ENCODE results near the gene EDEM2. TPM values are rescaled to one million over a fixed set of nuclear protein-coding genes. Genes with fewer than 3 reads are reported as not detected.

Gene EDEM2
- total and polyA plus RNA-seq, 2 of the 13 experiments (the other 11 are each of a cell fraction or from before 2014, with no cell fraction given) = 33.1 to 46.9 TPM

DNA sequence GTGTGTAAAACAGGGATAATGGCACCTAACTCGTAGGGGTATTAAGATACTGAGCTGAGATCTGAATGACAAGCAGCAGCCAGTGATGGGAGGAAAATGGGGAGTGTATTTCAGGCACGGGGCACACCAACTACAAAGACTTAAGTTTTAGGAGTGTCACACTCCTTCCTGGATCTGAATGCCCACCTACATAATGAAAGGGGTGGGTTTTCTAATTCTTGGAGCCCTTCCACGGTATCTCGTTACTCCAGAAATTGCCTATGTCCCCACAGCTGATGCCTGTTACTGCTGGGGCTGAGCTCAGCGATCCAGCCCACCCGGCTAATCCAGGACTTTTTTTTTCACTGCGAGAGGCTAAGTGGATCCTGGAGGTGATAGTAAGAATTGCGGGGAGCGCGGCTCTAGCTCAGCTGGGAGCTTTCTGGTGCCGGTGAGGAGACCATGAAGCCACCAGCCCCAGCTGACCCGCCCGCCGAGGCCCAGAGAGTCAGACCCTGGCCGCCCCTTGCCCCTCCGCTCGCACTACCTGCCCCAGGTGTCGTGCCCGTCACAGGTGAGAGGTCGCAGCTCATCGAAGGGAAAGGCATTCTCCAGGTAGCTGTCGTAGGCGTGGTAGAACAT, 727 bp downstream of the EDEM2 start (continued):
- TF ChIP-seq SCMH1 (CRISPR knock-in tag; IDR thresholded peaks at IDR 0.05; ENCODE audit: borderline replicate concordance) (no peak), HNRNPL (IDR thresholded peaks at IDR 0.05; ENCODE audit: low read depth, low read length) (no peak), NCOA5 (CRISPR knock-in tag; IDR thresholded peaks at IDR 0.05) (no peak), AKAP8 (CRISPR knock-in tag; IDR thresholded peaks at IDR 0.05) (no peak; the same call in 1 of the 2 replicates), FOXA3 (CRISPR knock-in tag; IDR thresholded peaks at IDR 0.05) (no peak), AGO2 (optimal IDR thresholded peaks at IDR 0.05; ENCODE audit: low read depth, low read length) (no peak), HNRNPK (IDR thresholded peaks at IDR 0.05; ENCODE audit: low read depth, low read length, poor library complexity, severe bottlenecking) (no peak), ZNF446 (CRISPR knock-in tag; IDR thresholded peaks at IDR 0.05) (no peak; the same call in none of the 2 replicates), ZNF616 (CRISPR knock-in tag; IDR thresholded peaks at IDR 0.05; ENCODE audit: low read depth) (no peak), FOXO1 (CRISPR knock-in tag; IDR thresholded peaks at IDR 0.05) (no peak), ZMAT3 (CRISPR knock-in tag; conservative IDR thresholded peaks at IDR 0.05) (no peak), ZNF577 (CRISPR knock-in tag; IDR thresholded peaks at IDR 0.05; ENCODE audit: borderline replicate concordance, low read depth) (peak; percentile 19; the same call in 1 of the 2 replicates), ZNF605 (CRISPR knock-in tag; IDR thresholded peaks at IDR 0.05) (0 out of 2 replicates have a peak, but pooled peaks have one; percentile 26), CHCHD3 (CRISPR knock-in tag; IDR thresholded peaks at IDR 0.05) (no peak), HOXA3 (CRISPR knock-in tag; IDR thresholded peaks at IDR 0.05) (no peak), FOXM1 (CRISPR knock-in tag; IDR thresholded peaks at IDR 0.05) (no peak), ZNF225 (CRISPR knock-in tag; IDR thresholded peaks at IDR 0.05) (no peak), ZNF264 (CRISPR knock-in tag; IDR thresholded peaks at IDR 0.05) (no peak), ZNF83 (CRISPR knock-in tag; IDR thresholded peaks at IDR 0.05; ENCODE audit: borderline replicate concordance) (no peak), FOXP1 (IDR thresholded peaks at IDR 0.05) (no peak), FOXP1 (CRISPR knock-in tag; IDR thresholded peaks at IDR 0.05) (no peak), KLF11 (CRISPR knock-in tag; IDR thresholded peaks at IDR 0.05) (no peak), ZMYM3 (CRISPR knock-in tag; IDR thresholded peaks at IDR 0.05) (no peak)
- TF ChIP-seq, protein P1, sequence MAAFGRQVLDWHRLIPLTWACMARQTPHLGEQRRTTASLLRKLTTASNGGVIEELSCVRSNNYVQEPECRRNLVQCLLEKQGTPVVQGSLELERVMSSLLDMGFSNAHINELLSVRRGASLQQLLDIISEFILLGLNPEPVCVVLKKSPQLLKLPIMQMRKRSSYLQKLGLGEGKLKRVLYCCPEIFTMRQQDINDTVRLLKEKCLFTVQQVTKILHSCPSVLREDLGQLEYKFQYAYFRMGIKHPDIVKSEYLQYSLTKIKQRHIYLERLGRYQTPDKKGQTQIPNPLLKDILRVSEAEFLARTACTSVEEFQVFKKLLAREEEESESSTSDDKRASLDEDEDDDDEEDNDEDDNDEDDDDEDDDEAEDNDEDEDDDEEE (CRISPR knock-in tag; IDR thresholded peaks at IDR 0.05) = peak; percentile 87
- TF ChIP-seq, protein P2, sequence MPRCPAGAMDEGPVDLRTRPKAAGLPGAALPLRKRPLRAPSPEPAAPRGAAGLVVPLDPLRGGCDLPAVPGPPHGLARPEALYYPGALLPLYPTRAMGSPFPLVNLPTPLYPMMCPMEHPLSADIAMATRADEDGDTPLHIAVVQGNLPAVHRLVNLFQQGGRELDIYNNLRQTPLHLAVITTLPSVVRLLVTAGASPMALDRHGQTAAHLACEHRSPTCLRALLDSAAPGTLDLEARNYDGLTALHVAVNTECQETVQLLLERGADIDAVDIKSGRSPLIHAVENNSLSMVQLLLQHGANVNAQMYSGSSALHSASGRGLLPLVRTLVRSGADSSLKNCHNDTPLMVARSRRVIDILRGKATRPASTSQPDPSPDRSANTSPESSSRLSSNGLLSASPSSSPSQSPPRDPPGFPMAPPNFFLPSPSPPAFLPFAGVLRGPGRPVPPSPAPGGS (CRISPR knock-in tag; IDR thresholded peaks at IDR 0.05) = no peak
- TF ChIP-seq, protein P3, sequence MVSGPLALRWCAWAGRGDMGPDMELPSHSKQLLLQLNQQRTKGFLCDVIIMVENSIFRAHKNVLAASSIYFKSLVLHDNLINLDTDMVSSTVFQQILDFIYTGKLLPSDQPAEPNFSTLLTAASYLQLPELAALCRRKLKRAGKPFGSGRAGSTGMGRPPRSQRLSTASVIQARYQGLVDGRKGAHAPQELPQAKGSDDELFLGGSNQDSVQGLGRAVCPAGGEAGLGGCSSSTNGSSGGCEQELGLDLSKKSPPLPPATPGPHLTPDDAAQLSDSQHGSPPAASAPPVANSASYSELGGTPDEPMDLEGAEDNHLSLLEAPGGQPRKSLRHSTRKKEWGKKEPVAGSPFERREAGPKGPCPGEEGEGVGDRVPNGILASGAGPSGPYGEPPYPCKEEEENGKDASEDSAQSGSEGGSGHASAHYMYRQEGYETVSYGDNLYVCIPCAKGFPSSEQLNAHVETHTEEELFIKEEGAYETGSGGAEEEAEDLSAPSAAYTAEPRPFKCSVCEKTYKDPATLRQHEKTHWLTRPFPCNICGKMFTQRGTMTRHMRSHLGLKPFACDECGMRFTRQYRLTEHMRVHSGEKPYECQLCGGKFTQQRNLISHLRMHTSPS (CRISPR knock-in tag; IDR thresholded peaks at IDR 0.05; ENCODE audit: low read depth) = no peak
- TF ChIP-seq, protein P4, sequence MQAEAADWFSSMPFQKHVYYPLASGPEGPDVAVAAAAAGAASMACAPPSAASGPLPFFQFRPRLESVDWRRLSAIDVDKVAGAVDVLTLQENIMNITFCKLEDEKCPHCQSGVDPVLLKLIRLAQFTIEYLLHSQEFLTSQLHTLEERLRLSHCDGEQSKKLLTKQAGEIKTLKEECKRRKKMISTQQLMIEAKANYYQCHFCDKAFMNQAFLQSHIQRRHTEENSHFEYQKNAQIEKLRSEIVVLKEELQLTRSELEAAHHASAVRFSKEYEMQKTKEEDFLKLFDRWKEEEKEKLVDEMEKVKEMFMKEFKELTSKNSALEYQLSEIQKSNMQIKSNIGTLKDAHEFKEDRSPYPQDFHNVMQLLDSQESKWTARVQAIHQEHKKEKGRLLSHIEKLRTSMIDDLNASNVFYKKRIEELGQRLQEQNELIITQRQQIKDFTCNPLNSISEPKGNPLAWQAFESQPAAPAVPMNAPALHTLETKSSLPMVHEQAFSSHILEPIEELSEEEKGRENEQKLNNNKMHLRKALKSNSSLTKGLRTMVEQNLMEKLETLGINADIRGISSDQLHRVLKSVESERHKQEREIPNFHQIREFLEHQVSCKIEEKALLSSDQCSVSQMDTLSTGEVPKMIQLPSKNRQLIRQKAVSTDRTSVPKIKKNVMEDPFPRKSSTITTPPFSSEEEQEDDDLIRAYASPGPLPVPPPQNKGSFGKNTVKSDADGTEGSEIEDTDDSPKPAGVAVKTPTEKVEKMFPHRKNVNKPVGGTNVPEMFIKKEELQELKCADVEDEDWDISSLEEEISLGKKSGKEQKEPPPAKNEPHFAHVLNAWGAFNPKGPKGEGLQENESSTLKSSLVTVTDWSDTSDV (CRISPR knock-in tag; IDR thresholded peaks at IDR 0.05) = no peak

All from HepG2 (cell line).